ENCODE measurements around the gene HSBP1L1.

HSBP1L1 gene

GRCh38 chr18:79961527-79962291, 2.7 kb upstream of the HSBP1L1 start:
- no peak for DNase-seq

- DNase-seq, result no peak
Observed at GRCh38 chr18:79962311-79962710, 2.1 kb upstream of the HSBP1L1 start.

- no peak for DNase-seq
Observed at GRCh38 chr18:79962835-79963657, 1.4 kb upstream of the HSBP1L1 start.

- DNase-seq, result no peak
Observed at GRCh38 chr18:79963658-79964329, 649 bp upstream of the HSBP1L1 start.

GRCh38 chr18:79965119-79965902, 868 bp downstream of the HSBP1L1 start:
- DNase-seq, result no peak

- DNase-seq, result no peak
Observed at GRCh38 chr18:79970419-79971133, 6.1 kb downstream of the HSBP1L1 start.

- no peak for DNase-seq
Observed at GRCh38 chr18:79971211-79971952, 6.9 kb downstream of the HSBP1L1 start.

- no peak for DNase-seq
Observed at GRCh38 chr18:79971986-79972385, 7.5 kb downstream of the HSBP1L1 start.

- DNase-seq, result no peak
Observed at GRCh38 chr18:79972720-79973119, 8.3 kb downstream of the HSBP1L1 start.

- DNase-seq, result no peak
Observed at GRCh38 chr18:79973517-79973916, 9.1 kb downstream of the HSBP1L1 start.

- peak; percentile 58 for DNase-seq
Observed at GRCh38 chr18:79974025-79974654, 9.7 kb downstream of the HSBP1L1 start.

- DNase-seq, result peak; percentile 91
Observed at GRCh38 chr18:79975043-79975442, 10.6 kb downstream of the HSBP1L1 start.

- DNase-seq, result no peak
Observed at GRCh38 chr18:79975985-79976680, 11.7 kb downstream of the HSBP1L1 start.

- DNase-seq, result no peak
Observed at GRCh38 chr18:79979843-79980242, 15.4 kb downstream of the HSBP1L1 start.

GRCh38 chr18:79980585-79980984, 16.1 kb downstream of the HSBP1L1 start:
- no peak for DNase-seq

- peak; percentile 79 for DNase-seq
Observed at GRCh38 chr18:79982736-79983135, 18.3 kb downstream of the HSBP1L1 start.

GRCh38 chr18:79983253-79983652, 18.8 kb downstream of the HSBP1L1 start:
- no peak for DNase-seq

GRCh38 chr18:79983793-79984192, 19.4 kb downstream of the HSBP1L1 start:
- no peak for DNase-seq

- no peak for DNase-seq
Observed at GRCh38 chr18:79985172-79985571, 20.7 kb downstream of the HSBP1L1 start.

GRCh38 chr18:79986726-79987125, 22.3 kb downstream of the HSBP1L1 start:
- DNase-seq, result no peak

All from OCI-M1 (cell line).